Measurements from ENCODE around the gene AK8. TPM values are rescaled to one million over a fixed set of nuclear protein-coding genes. Genes with fewer than 3 reads are reported as not detected.

The AK8 gene
- total and polyA plus RNA-seq, 8 donors: 0.56 to 0.89 (median 0.60) TPM; not detected in 5

DNA sequence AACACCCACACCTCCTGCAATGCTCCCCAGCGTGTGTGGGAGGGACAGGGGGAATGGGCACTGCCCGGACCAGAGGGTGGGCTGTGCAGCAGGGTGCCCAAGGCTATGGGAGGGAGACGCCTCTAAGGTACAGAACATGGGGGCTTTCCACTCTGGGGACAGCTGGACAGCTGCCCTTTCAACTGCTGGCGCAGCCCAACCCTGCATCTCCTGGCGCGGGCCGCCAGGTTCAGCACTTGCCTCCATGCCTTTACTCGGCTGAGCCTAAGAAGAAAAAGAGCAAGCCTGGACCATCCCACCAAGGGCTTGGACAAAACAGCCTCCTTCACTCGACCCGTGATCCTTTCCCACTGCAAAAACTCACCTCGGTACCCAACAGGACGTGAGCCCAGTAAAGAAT, 15.0 kb downstream of the AK8 start:
- H3K36me3 ChIP-seq: peaks cover 0 to 6% (median 0%) of the 10 kb centered on the region in 4 donors

GRCh38 chr9:132862533-132862932, 15.6 kb downstream of the AK8 start:
- Histone ChIP-seq H3K4me3 (no peak overlapping the region), H3K4me1 (peaks cover 7 to 12% (median 7%) of the 10 kb centered on the region in 4 donors), H3K27ac (no peak overlapping the region), H3K9me3 (no peaks in the 10 kb centered on the region), H3K27me3 (peaks cover 0 to 5% (median 0%) of the 10 kb centered on the region in 3 donors), H3K36me3 (peaks cover 0 to 6% (median 0%) of the 10 kb centered on the region in 4 donors)
- intact Hi-C loops (cut with DNase I; ENCODE audit: low total_unique reads): no loop called here
- 64 to 81% (median 77%) methylated on average over 6 of the region's 6 CpGs for WGBS, 5 donors
- no peak for DNase-seq
- TF ChIP-seq EP300 (IDR thresholded peaks at IDR 0.05) (no peak), POLR2AphosphoS5 (IDR thresholded peaks at IDR 0.05) (no peak)
- TF ChIP-seq, protein P1, sequence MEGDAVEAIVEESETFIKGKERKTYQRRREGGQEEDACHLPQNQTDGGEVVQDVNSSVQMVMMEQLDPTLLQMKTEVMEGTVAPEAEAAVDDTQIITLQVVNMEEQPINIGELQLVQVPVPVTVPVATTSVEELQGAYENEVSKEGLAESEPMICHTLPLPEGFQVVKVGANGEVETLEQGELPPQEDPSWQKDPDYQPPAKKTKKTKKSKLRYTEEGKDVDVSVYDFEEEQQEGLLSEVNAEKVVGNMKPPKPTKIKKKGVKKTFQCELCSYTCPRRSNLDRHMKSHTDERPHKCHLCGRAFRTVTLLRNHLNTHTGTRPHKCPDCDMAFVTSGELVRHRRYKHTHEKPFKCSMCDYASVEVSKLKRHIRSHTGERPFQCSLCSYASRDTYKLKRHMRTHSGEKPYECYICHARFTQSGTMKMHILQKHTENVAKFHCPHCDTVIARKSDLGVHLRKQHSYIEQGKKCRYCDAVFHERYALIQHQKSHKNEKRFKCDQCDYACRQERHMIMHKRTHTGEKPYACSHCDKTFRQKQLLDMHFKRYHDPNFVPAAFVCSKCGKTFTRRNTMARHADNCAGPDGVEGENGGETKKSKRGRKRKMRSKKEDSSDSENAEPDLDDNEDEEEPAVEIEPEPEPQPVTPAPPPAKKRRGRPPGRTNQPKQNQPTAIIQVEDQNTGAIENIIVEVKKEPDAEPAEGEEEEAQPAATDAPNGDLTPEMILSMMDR (IDR thresholded peaks at IDR 0.05): no peak

More for the DNA sequence above, 15.0 kb downstream of the AK8 start:
- H3K4me3 ChIP-seq: no peak overlapping the region
- intact Hi-C loops (cut with DNase I; ENCODE audit: low total_unique reads): no loop called here
- no peak for TF ChIP-seq POLR2A (IDR thresholded peaks at IDR 0.05)
- no peak for TF ChIP-seq POLR2AphosphoS5 (IDR thresholded peaks at IDR 0.05)
- TF ChIP-seq, protein P1 (IDR thresholded peaks at IDR 0.05): no peak
- TF ChIP-seq EP300 (IDR thresholded peaks at IDR 0.05): no peak
- H3K9me3 ChIP-seq: no peaks in the 10 kb centered on the region
- H3K27me3 ChIP-seq: peaks cover 0 to 5% (median 0%) of the 10 kb centered on the region in 3 donors
- 84 to 88% (median 86%) methylated on average over 12 of the region's 12 CpGs for WGBS, 5 donors
- peaks cover under 1 to 6% (median 2%) of the 10 kb centered on the region in 4 donors for H3K4me1 ChIP-seq
- no peak overlapping the region for H3K27ac ChIP-seq
- DNase-seq: no peak

DNA sequence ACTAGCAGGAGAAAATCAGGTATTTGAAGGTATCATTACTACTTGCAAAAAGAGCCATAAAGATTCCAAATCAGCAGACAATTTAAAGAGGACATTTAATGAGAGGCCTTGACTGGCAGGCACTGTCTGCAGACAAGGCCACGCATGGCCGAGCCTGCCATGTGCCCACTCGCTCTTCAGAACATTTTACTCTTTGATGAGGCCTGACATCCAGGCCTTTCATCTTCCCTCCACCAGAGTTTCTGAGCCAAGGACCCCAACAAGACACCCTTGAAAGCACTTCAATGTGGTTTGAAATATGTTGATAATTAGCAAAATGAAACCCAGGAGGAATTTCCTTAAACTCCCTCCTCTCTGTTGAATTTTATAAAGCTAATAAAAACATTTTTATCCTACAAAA, 16.4 kb downstream of the AK8 start:
- intact Hi-C loops (cut with DNase I; ENCODE audit: low total_unique reads): no loop called here

DNA sequence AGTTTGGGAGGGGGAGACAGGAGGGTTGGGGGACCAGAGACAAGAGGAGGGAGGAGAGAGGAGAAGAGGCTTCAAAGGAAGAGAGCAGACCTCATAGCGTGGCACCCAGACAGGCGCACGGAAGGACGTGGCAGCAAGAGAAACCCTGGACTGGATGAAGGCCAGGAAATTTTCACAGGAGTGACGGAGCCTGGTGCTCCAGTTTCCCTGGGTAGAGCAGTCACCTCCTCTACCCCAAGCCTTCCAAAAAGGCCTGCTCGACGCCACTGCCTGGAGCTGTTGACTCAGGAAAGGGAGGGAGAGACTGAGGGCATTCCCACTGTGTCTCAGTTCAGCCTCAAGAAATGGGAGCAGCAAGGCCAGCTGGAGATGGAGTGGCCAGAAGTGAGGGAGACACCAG, 19.3 kb downstream of the AK8 start:
- 26 to 62% (median 44%) methylated on average over 7 of the region's 7 CpGs for WGBS, 5 donors
- Histone ChIP-seq H3K9me3 (no peaks in the 10 kb centered on the region), H3K27me3 (peaks cover 0 to 5% (median 0%) of the 10 kb centered on the region in 3 donors), H3K27ac (peak overlapping the region in 1 of 5 donors; percentile 31), H3K4me1 (peaks cover 8 to 27% (median 15%) of the 10 kb centered on the region in 4 donors), H3K36me3 (peaks cover 0 to 6% (median 0%) of the 10 kb centered on the region in 4 donors), H3K4me3 (no peak overlapping the region)
- TF ChIP-seq POLR2AphosphoS5 (IDR thresholded peaks at IDR 0.05) (no peak), POLR2A (IDR thresholded peaks at IDR 0.05) (no peak), EP300 (IDR thresholded peaks at IDR 0.05) (no peak)
- TF ChIP-seq, protein P1 (IDR thresholded peaks at IDR 0.05): no peak
- no peak for DNase-seq
- intact Hi-C loops (cut with DNase I; ENCODE audit: low total_unique reads): no loop called here

More for the DNA sequence above, 16.4 kb downstream of the AK8 start:
- Histone ChIP-seq H3K27me3 (peaks cover 0 to 5% (median 0%) of the 10 kb centered on the region in 3 donors), H3K9me3 (no peaks in the 10 kb centered on the region), H3K4me1 (peaks cover 8 to 20% (median 15%) of the 10 kb centered on the region in 4 donors), H3K4me3 (no peak overlapping the region), H3K27ac (no peak overlapping the region), H3K36me3 (peaks cover 0 to 6% (median 0%) of the 10 kb centered on the region in 4 donors)
- DNase-seq: no peak
- TF ChIP-seq EP300 (IDR thresholded peaks at IDR 0.05): no peak
- no peak for TF ChIP-seq POLR2AphosphoS5 (IDR thresholded peaks at IDR 0.05)
- TF ChIP-seq POLR2A (IDR thresholded peaks at IDR 0.05): no peak
- 88 to 100% (median 93%) methylated on average over 3 of the region's 3 CpGs for WGBS, 5 donors

Measured in stomach (tissue), 9 donors.